Activated T-helper 2 cell treated with anti-CD3 and anti-CD28 coated beads, Interferon-gamma antibody, Interleukin-2, Interleukin-4, amounts not matched to agents 10 μg/mL and 5 μg/mL and 100 μg/mL, durations not matched to agents 14 hours and 24 hours and 36 hours (primary cell): Measurements from ENCODE around the gene RAD23A. TPM values are rescaled to one million over a fixed set of nuclear protein-coding genes. Genes with fewer than 3 reads are reported as not detected.
A peak's percentile ranks its signal among the peaks of the same experiment; 100 is the strongest.
"Not testable (repeated sequence)": the region's sequence is repeated elsewhere in the genome, so short reads cannot be mapped to it uniquely, and the experiment has no call there.

Source experiments
- DNase-seq: peaks from one replicate; pipeline ENCODE4 v3.0.0; 2021; ENCODE audit warnings: low spot score
- H3K27ac Mint-ChIP-seq: one replicate; pipeline ENCODE4 v1.8.0; 2021; ENCODE audit warnings: mixed read lengths
- H3K27me3 Mint-ChIP-seq: one replicate; pipeline ENCODE4 v1.8.0; 2021; ENCODE audit warnings: low read depth, mixed read lengths
- H3K36me3 Mint-ChIP-seq: one replicate; pipeline ENCODE4 v1.8.0; 2021; ENCODE audit warnings: low read depth, mixed read lengths
- H3K4me1 Mint-ChIP-seq: one replicate; pipeline ENCODE4 v1.8.0; 2021; ENCODE audit warnings: low read depth, mixed read lengths
- H3K4me3 Mint-ChIP-seq: one replicate; pipeline ENCODE4 v1.8.0; 2021; ENCODE audit warnings: low read depth, mild to moderate bottlenecking, moderate library complexity, mixed read lengths
- H3K9me3 Mint-ChIP-seq: one replicate; pipeline ENCODE4 v1.8.0; 2021; ENCODE audit warnings: mixed read lengths
- intact Hi-C: fragments of 100-400 bp; cut with micrococcal nuclease; formaldehyde crosslinking; loops from one replicate; pipeline ENCODE4 v1.15.1; 2023
- total RNA-seq: library from RNA; stranded (reverse); gene quantifications from 2 replicates; pipeline ENCODE4 v1.2.3, GENCODE V29; 2022

Gene RAD23A
- total RNA-seq, 1 donor from 2014 or later: 189 TPM

- DNase-seq: no peak
- Mint-ChIP-seq H3K27ac (peak overlapping the region; percentile 57), H3K9me3 (no peaks in the 10 kb centered on the region), H3K4me1 (peaks cover 22% of the 10 kb centered on the region), H3K36me3 (peaks cover 70% of the 10 kb centered on the region), H3K27me3 (no peaks in the 10 kb centered on the region), H3K4me3 (no peak overlapping the region)
- intact Hi-C loops: no loop called here
These were observed 8.3 kb downstream of the RAD23A start for GRCh38 chr19:12953799-12954611.

GRCh38 chr19:12954612-12954962 is 8.9 kb downstream of the RAD23A start:
- H3K27me3 Mint-ChIP-seq: no peaks in the 10 kb centered on the region
- peaks cover 64% of the 10 kb centered on the region for H3K36me3 Mint-ChIP-seq
- no peak overlapping the region for H3K4me3 Mint-ChIP-seq
- H3K4me1 Mint-ChIP-seq: peaks cover 22% of the 10 kb centered on the region
- no peak for DNase-seq
- H3K9me3 Mint-ChIP-seq: no peaks in the 10 kb centered on the region
- intact Hi-C loops: no loop called here
- H3K27ac Mint-ChIP-seq: peak overlapping the region; percentile 57

DNA sequence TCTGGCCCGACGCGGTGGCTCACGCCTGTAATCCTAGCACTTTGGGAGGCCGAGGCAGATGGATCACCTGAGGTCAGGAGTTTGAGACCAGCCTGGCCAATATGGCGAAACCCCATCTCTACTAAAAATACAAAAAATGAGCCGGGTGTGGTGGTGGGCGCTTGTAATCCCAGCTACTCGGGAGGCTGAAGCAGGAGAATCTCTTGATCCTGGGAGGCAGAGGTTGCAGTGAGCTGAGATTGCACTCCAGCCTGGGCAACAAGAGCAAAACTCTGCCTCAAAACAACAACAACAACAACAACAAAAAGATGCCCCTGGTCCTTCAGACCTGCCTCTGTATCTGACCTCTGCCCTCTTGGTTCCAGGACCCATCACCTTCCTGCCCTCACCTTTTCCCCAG is 9.9 kb downstream of the RAD23A start:
- peak overlapping the region; percentile 46 for H3K27ac Mint-ChIP-seq
- DNase-seq, H3K9me3 Mint-ChIP-seq, intact Hi-C loops, H3K27me3 Mint-ChIP-seq: not testable (repeated sequence)
- peaks cover 23% of the 10 kb centered on the region for H3K4me1 Mint-ChIP-seq
- peak overlapping the region; percentile 93 for H3K4me3 Mint-ChIP-seq
- H3K36me3 Mint-ChIP-seq: peaks cover 55% of the 10 kb centered on the region

- Mint-ChIP-seq H3K9me3 (no peaks in the 10 kb centered on the region), H3K27me3 (peaks cover 2% of the 10 kb centered on the region), H3K4me3 (peak overlapping the region; percentile 93), H3K36me3 (peaks cover 50% of the 10 kb centered on the region), H3K4me1 (peaks cover 23% of the 10 kb centered on the region), H3K27ac (peak overlapping the region; percentile 46)
- no peak for DNase-seq
- intact Hi-C loops: loop anchor here (1.0 kb wide), 1 partner anchor 11 kb away; the partner anchor contains the start of gene RAD23A
These were observed 10.3 kb downstream of the RAD23A start for GRCh38 chr19:12955996-12956395.

GRCh38 chr19:12956446-12957388 is 11.1 kb downstream of the RAD23A start, which contains the start of gene GADD45GIP1:
Gene GADD45GIP1 (minus strand): TSS chr19:12957223. CDS start chr19:12957212, 11 bp downstream.
- peaks cover 22% of the 10 kb centered on the region for H3K4me1 Mint-ChIP-seq
- intact Hi-C loops: loop anchor here (1.0 kb wide), 1 partner anchor 11 kb away; the partner anchor contains the start of gene RAD23A
- peak; percentile 79 for DNase-seq
- H3K27ac Mint-ChIP-seq: peak within 1 kb of the TSS; percentile 96
- peak within 1 kb of the TSS; percentile 93 for H3K4me3 Mint-ChIP-seq
- H3K36me3 Mint-ChIP-seq: peaks cover 43% of the 10 kb centered on the region
- peaks cover 2% of the 10 kb centered on the region for H3K27me3 Mint-ChIP-seq
- H3K9me3 Mint-ChIP-seq: no peaks in the 10 kb centered on the region

DNA sequence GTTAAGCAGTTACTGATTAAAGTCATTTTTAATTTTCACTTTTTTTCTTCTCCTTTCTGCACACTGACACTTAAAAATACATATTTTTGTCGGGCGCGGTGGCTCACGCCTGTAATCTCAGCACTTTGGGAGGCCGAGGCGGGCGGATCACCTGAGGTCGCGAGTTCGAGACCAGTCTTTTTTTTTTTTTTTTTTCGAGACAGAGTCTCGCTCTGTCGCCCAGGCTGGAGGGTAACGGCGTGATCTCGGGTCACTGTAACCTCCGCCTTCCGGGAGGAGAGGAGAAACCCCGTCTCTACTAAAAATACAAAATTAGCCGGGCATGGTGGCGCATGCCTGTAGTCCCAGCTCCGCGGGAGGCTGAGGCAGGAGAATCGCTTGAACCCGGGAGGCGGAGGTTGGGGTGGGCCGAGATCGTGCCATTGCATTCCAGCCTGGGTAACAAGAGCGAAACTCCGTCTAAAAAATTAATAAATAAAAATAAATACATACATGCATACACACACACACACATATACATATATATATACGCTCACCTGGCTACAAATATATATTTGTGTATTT is 11.8 kb downstream of the RAD23A start:
- H3K4me3 Mint-ChIP-seq: peak overlapping the region; percentile 93
- H3K27me3 Mint-ChIP-seq, intact Hi-C loops, DNase-seq, H3K9me3 Mint-ChIP-seq: not testable (repeated sequence)
- peaks cover 22% of the 10 kb centered on the region for H3K4me1 Mint-ChIP-seq
- H3K36me3 Mint-ChIP-seq: peaks cover 38% of the 10 kb centered on the region
- peak overlapping the region; percentile 96 for H3K27ac Mint-ChIP-seq

DNA sequence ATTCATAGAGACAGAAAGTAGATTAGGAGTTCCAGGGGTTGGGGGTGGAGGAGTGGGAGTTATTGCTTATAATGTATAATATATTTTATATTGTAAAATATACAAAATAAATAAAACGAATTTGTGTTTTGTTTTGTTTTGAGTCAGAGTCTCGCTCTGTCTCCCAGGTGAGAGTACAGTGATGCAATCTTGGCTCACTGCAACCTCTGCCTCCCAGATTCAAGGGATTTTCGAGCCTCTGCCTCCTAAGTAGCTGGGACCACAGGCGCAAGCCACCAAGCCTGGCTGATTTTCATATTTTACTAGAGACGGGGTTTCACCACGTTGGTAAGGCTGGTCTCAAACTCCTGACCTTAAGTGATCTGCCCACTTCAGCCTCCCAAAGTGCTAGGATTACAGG is 13.8 kb downstream of the RAD23A start:
- H3K36me3 Mint-ChIP-seq: peaks cover 19% of the 10 kb centered on the region
- peaks cover 18% of the 10 kb centered on the region for H3K4me1 Mint-ChIP-seq
- intact Hi-C loops: no loop called here
- H3K27ac Mint-ChIP-seq: no peak overlapping the region
- peaks cover 4% of the 10 kb centered on the region for H3K27me3 Mint-ChIP-seq
- no peaks in the 10 kb centered on the region for H3K9me3 Mint-ChIP-seq
- DNase-seq: no peak
- H3K4me3 Mint-ChIP-seq: no peak overlapping the region

DNA sequence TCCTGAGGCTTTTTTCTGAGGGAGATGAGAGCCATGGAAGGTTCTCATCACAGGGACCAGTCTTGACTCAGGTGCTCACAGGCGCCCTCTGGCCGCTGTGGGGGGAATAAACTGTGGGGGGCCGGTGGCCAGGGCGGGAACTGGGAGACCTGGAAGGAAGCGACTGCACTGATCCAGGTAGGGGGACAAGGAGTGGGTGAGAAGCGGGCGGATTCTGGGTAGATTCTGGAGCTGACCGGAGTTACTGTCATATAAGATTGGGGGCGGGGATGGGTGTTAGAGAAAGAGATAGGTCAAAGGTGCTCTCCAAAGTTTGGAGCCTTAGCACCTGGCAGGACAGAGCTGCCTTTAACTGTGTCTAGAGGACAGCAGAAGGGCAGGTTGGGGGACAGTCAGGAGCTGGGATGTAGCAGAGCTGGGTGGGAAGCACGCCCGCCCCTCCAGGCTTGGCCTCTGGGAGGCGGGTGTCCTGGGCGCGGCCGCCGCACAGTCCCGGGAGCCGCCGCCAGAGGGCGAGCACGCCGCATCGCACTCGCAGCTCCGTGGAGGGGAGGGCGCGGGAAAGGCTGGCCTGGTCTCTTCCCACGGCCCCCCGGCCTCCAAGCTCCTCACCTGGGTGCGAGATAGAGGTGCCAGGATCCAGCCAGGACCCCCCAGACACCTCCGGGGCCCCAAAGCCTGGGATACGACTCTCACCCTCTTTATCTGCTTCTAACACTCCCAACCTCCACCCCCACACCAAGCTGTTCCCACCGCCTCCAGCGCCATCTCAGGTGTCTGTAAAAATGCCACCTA is 19.6 kb downstream of the RAD23A start:
- peaks cover 8% of the 10 kb centered on the region for H3K4me1 Mint-ChIP-seq
- H3K27ac Mint-ChIP-seq: peak overlapping the region; percentile 81
- DNase-seq: peak; percentile 75
- no peaks in the 10 kb centered on the region for H3K9me3 Mint-ChIP-seq
- intact Hi-C loops: loop anchor here (1.0 kb wide), 1 partner anchor 80 kb away; no protein-coding TSS in a partner anchor
- peak overlapping the region; percentile 84 for H3K4me3 Mint-ChIP-seq
- H3K36me3 Mint-ChIP-seq: no peaks in the 10 kb centered on the region
- peaks cover 3% of the 10 kb centered on the region for H3K27me3 Mint-ChIP-seq

GRCh38 chr19:12965812-12966135 is 20.1 kb downstream of the RAD23A start:
- peaks cover 8% of the 10 kb centered on the region for H3K4me1 Mint-ChIP-seq
- DNase-seq: no peak
- peak overlapping the region; percentile 51 for H3K4me3 Mint-ChIP-seq
- no peaks in the 10 kb centered on the region for H3K9me3 Mint-ChIP-seq
- intact Hi-C loops: loop anchor here (1.0 kb wide), 1 partner anchor 80 kb away; no protein-coding TSS in a partner anchor
- H3K27ac Mint-ChIP-seq: no peak overlapping the region
- H3K36me3 Mint-ChIP-seq: no peaks in the 10 kb centered on the region
- H3K27me3 Mint-ChIP-seq: peaks cover 2% of the 10 kb centered on the region

GRCh38 chr19:12967907-12968306 is 22.2 kb downstream of the RAD23A start:
- peaks cover 2% of the 10 kb centered on the region for H3K27me3 Mint-ChIP-seq
- intact Hi-C loops: no loop called here
- no peaks in the 10 kb centered on the region for H3K9me3 Mint-ChIP-seq
- H3K36me3 Mint-ChIP-seq: no peaks in the 10 kb centered on the region
- H3K4me1 Mint-ChIP-seq: peaks cover 8% of the 10 kb centered on the region
- H3K4me3 Mint-ChIP-seq: no peak overlapping the region
- no peak overlapping the region for H3K27ac Mint-ChIP-seq
- DNase-seq: no peak

- H3K4me3 Mint-ChIP-seq: no peak within 1 kb of the TSS
- H3K4me1 Mint-ChIP-seq: peaks cover 8% of the 10 kb centered on the region
- DNase-seq: no peak
- peaks cover 3% of the 10 kb centered on the region for H3K27me3 Mint-ChIP-seq
- no peak within 1 kb of the TSS for H3K27ac Mint-ChIP-seq
- no peaks in the 10 kb centered on the region for H3K9me3 Mint-ChIP-seq
- no peaks in the 10 kb centered on the region for H3K36me3 Mint-ChIP-seq
- intact Hi-C loops: no loop called here
These were observed 23.8 kb downstream of the RAD23A start, which contains the start of gene DAND5 for GRCh38 chr19:12969292-12969988. Gene DAND5 (plus strand): TSS chr19:12969576. CDS start chr19:12969661, 85 bp downstream.
